8988T (cell line): ENCODE results near the gene GNB3.

Experiments used
- DNase-seq: peaks from one replicate; pipeline ENCODE4 v3.0.0; 2011

GNB3 gene

DNA sequence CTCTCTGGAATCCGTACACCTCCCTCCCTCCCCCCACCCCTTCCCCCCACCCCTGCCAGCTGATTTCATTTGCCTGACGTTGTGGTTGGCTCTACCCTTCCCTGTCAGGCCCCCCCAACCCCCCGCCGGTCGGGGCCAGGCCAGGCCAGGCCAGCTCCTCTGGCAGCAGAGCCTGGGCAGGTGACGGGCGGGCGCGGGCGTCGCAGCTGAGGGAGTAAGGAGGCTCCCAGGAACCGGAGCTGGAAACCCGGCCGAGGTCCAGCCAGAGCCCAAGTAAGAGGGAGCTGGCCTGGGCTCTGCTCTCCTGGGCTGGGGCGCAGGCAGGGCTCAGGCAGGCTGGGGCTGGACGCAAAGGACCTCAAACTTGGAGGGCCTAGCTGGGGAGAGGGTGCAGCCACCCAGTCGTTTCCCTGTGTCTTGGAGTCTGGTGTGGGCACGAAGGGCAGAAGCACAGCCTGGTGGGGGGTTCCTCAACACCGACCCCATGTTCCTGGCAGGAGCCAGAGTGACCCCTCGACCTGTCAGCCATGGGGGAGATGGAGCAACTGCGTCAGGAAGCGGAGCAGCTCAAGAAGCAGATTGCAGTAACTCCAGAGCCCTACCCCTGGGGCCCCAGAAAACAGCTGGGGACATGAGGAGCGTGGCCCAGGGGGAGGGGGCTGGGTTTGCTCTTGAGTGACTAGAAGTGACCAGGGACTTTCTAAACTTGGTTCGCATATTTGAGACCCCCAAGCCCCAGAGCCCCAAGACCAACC, at the start of gene GNB3:
Gene GNB3, plus strand, starts transcription at position 165 of the 755 bp plus-strand sequence. Its CDS starts 363 bp downstream, at position 528.
- no peak for DNase-seq

GRCh38 chr12:6791931-6792520, 48.7 kb upstream of the GNB3 start:
- no peak for DNase-seq

- DNase-seq, result no peak
Measured at GRCh38 chr12:6792522-6793201, 48.1 kb upstream of the GNB3 start.

DNA sequence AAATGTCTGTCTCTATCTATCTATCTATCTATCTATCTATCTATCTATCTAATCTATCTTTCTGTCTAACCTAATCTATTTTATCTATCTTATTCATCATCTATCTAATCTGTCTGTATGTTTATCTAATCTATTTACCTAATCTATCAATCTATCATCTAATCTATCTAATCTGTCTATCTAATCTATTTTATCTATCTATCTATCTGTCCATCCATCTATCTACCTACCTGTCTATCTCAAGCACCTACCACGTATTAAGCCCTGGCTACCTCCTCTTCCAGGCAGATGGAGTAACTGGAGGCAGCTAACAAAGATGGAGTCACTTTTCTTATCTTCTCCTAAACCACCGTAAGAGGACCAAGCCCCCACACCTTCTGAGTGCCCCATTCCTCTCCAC, 45.6 kb upstream of the GNB3 start:
- DNase-seq, result no peak

GRCh38 chr12:6796576-6796975, 44.1 kb upstream of the GNB3 start:
- no peak for DNase-seq

- DNase-seq, result no peak
Measured at GRCh38 chr12:6799147-6799546, 41.6 kb upstream of the GNB3 start.

DNA sequence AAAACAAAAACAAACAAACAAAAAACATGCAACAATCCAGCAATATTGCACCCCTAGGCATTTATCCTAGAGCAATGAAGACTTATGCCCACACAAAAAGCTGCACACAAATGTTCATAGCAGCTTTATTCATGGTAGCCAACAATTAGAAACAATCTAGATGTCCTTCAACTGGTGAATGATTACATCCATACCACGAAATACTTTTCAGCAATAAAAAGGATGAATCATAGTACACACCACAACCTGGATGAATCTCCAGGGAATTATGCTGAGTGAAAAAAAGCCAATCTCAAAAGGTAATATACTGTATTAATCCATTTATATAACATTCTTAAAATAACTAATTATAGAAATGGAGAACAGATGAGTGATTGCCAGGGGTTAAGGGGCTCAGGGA, 33.6 kb upstream of the GNB3 start:
- no peak for DNase-seq

DNA sequence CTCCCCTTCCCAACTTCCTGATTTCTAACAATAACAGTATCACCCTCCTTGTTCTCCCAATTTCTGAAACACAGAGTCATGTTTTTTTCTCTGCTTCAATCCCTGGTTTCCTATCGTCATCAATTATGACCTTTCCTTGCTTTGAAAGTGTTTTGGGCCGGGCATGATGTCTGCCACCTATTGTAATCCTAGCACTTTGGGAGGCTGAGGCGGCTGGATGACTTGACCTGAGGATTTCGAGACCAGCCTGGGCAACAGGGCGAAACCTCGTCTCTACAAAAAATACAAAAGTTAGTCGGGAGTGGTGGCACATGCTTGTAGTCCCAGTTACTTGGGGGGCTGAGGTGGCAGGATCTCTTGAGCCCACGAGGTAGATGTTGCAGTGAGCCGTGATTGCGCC, 31.7 kb upstream of the GNB3 start:
- DNase-seq, result no peak

- DNase-seq, result no peak
Measured at GRCh38 chr12:6810758-6811157, 30.0 kb upstream of the GNB3 start.

DNA sequence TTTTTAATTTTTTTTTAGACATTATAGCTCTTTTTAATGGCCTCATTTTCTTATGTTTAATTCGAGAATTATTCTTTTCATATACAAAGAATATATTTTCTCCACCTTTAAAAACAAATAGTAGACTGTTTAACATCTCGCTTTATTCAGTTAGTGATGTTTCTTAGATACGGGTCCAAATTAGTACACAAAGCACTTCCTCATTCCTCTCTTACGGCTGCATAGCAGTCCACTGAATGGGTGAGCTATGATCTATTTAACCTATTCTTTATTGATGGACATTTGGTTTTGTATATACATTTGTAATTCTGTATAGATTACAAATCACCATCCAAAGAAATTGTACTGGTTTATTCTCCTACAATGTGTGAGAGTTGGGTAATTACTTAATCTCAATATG, 27.4 kb upstream of the GNB3 start:
- DNase-seq, result no peak

DNA sequence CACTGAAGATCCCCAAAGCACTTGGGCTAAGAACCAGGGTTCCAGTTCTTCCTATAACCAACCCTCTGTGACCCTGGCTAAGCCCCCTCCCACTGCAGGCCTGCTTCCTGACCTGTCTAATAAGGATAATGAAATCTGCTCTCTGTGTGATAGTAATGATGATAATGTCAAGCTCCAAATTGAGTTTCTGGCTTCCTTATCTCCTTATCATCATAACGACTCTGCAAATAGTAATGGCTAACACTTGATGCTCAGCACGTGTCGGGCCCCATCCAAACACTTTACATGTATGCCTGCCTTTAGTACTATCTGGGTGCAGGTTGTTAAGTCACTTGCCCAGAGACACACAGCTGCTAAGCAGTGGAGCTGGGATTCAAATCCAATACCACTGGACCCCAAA, 24.1 kb upstream of the GNB3 start:
- no peak for DNase-seq

DNA sequence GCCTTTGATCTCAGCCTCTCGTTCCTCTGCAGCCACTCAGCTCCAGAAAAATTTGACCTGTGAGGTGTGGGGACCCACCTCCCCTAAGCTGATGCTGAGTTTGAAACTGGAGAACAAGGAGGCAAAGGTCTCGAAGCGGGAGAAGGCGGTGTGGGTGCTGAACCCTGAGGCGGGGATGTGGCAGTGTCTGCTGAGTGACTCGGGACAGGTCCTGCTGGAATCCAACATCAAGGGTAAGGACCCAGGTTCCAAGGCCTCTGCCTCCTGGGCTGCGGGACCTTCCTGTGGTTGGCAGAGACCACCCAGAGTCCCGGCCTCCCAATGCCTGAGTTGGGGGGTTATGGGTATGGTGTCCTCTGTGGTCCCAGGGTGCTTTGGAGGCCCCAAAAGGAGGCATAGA, 23.6 kb upstream of the GNB3 start:
- no peak for DNase-seq

DNA sequence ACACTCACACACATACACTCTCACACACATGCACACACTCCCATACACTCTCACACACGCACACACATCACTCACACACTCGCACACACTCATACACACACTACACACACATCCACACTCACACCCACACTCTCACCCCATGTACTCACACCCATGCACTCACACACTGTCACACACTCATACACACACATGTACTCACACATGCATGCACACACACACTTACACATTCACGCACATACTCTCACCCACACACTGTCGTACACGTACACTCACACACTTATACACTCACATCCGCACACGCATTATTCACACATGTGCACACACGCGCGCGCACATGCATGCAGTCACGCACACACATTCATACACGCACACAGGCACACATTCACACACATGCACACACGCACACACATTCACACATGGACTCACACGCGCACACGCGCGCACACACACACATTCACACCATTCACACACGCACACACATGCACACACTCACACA, 23.0 kb upstream of the GNB3 start:
- DNase-seq, result no peak

DNA sequence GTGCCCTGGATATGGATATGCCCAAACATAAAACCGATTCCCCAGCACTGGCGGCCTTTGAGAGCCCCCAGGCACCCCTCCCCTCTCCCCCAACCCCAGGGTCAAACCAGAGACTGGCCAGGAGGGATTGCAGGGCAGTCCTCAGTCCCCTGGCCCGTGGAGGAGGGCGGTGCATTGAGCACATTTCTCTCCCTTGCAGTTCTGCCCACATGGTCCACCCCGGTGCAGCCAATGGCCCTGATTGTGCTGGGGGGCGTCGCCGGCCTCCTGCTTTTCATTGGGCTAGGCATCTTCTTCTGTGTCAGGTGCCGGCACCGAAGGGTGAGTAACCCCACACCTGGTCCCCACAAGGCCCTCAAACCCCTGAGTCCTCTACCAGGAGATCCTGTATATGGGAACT, 22.5 kb upstream of the GNB3 start:
- DNase-seq, result no peak

GRCh38 chr12:6818645-6819044, 22.1 kb upstream of the GNB3 start:
- no peak for DNase-seq

DNA sequence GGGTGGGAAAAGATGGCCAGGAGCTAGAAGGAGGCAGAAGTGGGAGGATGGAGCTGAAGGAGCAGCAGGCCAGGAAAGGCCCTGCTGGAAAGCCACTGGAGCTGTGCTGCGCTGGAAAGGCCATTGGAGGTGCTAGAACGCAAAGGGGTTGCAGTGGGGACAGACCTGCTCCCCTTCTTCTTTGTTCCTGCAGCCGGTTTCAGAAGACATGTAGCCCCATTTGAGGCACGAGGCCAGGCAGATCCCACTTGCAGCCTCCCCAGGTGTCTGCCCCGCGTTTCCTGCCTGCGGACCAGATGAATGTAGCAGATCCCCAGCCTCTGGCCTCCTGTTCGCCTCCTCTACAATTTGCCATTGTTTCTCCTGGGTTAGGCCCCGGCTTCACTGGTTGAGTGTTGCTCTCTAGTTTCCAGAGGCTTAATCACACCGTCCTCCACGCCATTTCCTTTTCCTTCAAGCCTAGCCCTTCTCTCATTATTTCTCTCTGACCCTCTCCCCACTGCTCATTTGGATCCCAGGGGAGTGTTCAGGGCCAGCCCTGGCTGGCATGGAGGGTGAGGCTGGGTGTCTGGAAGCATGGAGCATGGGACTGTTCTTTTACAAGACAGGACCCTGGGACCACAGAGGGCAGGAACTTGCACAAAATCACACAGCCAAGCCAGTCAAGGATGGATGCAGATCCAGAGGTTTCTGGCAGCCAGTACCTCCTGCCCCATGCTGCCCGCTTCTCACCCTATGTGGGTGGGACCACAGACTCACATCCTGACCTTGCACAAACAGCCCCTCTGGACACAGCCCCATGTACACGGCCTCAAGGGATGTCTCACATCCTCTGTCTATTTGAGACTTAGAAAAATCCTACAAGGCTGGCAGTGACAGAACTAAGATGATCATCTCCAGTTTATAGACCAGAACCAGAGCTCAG, 21.4 kb upstream of the GNB3 start:
- no peak for DNase-seq

DNA sequence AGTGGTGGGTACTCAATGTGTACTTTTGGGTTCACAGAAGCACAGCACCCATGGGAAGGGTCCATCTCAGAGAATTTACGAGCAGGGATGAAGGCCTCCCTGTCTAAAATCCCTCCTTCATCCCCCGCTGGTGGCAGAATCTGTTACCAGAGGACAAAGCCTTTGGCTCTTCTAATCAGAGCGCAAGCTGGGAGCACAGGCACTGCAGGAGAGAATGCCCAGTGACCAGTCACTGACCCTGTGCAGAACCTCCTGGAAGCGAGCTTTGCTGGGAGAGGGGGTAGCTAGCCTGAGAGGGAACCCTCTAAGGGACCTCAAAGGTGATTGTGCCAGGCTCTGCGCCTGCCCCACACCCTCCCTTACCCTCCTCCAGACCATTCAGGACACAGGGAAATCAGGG, 20.6 kb upstream of the GNB3 start:
- DNase-seq, result no peak

DNA sequence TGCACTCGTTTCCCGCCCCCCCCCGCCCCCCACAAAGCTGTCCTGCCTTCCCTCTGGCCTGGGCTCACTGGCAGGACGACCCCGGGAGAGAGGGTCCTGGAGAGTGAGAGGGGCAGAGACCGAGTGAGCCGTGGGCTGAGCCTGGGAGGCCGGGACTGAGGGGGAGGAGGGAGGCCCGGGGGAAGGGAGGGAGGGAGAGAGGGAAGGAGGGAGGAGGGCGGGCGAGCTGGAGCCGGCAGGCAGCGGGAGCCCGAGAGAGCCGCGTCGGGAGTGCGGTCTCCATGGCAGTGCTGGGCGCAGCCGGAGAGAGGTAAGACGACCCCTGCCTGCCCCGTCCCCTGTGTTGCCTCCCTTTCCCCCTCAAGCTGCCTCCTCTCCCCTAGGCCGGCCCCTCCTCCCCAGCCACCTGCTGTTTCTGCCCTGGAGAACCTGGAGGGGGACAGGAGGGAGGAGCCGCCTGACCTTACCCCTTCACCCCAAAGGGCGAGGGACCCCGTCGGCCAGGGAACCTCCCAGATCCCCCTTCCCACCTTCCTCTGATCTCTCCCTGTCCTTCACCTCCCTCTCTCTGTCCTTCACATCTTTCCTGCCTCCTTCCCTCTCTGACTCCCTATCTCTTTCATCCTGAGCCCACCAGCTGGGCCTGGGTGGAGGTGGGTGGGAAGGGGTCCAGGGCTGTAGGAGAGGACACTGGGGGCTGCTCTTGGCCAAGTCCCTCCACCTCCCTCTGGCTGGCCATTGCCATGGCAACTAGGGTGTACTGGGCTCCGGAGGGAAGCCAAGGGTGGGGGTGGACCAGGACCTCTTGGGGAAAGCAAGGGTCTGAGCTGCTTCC, 18.9 kb upstream of the GNB3 start, which contains the start of gene GPR162:
Gene GPR162, plus strand, starts transcription at position 231 of the 835 bp plus-strand sequence. CDS start 2,078 bp downstream, outside the sequence.
- no peak for DNase-seq

GRCh38 chr12:6822426-6823135, 18.1 kb upstream of the GNB3 start:
- DNase-seq, result no peak

- DNase-seq, result no peak
Measured at GRCh38 chr12:6823182-6824084, 17.3 kb upstream of the GNB3 start.
